ENCODE data around the gene TSPAN18. TPM values are rescaled to one million over a fixed set of nuclear protein-coding genes. Genes with fewer than 3 reads are reported as not detected.
"Not testable (repeated sequence)": the region's sequence is repeated elsewhere in the genome, so short reads cannot be mapped to it uniquely, and the experiment has no call there.

Gene TSPAN18
- total and polyA plus RNA-seq, 2 of the 8 experiments (the other 6 are each of a cell fraction or from before 2014, with no cell fraction given) = 5.2 to 10.2 TPM

- H3K9ac ChIP-seq (replicated peaks in 1 of 4; ENCODE audit: extremely low read depth in 1 of 4, low read depth in 3 of 4, low read length in 3 of 4); H2AFZ ChIP-seq (ENCODE audit: low read length); H2BK15ac ChIP-seq (ENCODE audit: low read length); H3K4me3 ChIP-seq (ENCODE audit: extremely low read depth in 1 of 4, insufficient read depth in 2 of 4, low read depth in 3 of 4, low read length in 4 of 4); H3K56ac ChIP-seq (replicated peaks; ENCODE audit: insufficient read length, low read depth, low read length); H3K23me2 ChIP-seq (ENCODE audit: low read depth, low read length); H3K27me3 ChIP-seq (replicated peaks in 1 of 4; ENCODE audit: control insufficient read depth in 3 of 4, extremely low read depth in 1 of 4, insufficient read depth in 3 of 4, low read length in 3 of 4); H3K79me1 ChIP-seq (ENCODE audit: low read depth, low read length); H3K4me1 ChIP-seq (replicated peaks in 1 of 4; ENCODE audit: control insufficient read depth in 3 of 4, insufficient read depth in 4 of 4, low read length in 3 of 4); H4K5ac ChIP-seq (ENCODE audit: insufficient read length, low read depth, low read length); H3K9me3 ChIP-seq (ENCODE audit: insufficient read depth in 2 of 2, low read depth in 1 of 2, low read length in 1 of 2); H2BK20ac ChIP-seq (ENCODE audit: low read length); DNase-seq (ENCODE audit: low read depth in 1 of 2, low spot score in 2 of 2); H2BK12ac ChIP-seq (ENCODE audit: low read depth, low read length); H3K4ac ChIP-seq (replicated peaks; ENCODE audit: insufficient read length, low read depth, low read length); FAIRE-seq; H2BK120ac ChIP-seq (replicated peaks; ENCODE audit: low read depth, low read length); H2AK5ac ChIP-seq (ENCODE audit: low read depth, low read length); H4K20me1 ChIP-seq (replicated peaks in 1 of 2; ENCODE audit: control insufficient read depth in 1 of 2, insufficient read depth in 2 of 2, low read length in 2 of 2); H3K18ac ChIP-seq (ENCODE audit: extremely low read depth, low read length); H3K79me2 ChIP-seq (ENCODE audit: control insufficient read depth in 1 of 2, insufficient read depth in 2 of 2, low read length in 2 of 2); H3K36me3 ChIP-seq (ENCODE audit: control insufficient read depth in 2 of 4, insufficient read depth in 4 of 4, low read length in 3 of 4); H3K27ac ChIP-seq (ENCODE audit: low read depth, low read length); H3K23ac ChIP-seq (ENCODE audit: insufficient read length); H3K14ac ChIP-seq (ENCODE audit: insufficient read length); H4K8ac ChIP-seq (ENCODE audit: extremely low read depth, insufficient read depth, low read length); H3K4me2 ChIP-seq (ENCODE audit: insufficient read depth in 1 of 2, low read depth in 2 of 2, low read length in 2 of 2); H2BK5ac ChIP-seq (ENCODE audit: low read depth, low read length): not testable (repeated sequence)
- peak overlapping the region; percentile 19 for H4K91ac ChIP-seq (replicated peaks; ENCODE audit: insufficient read length, low read length)
- 87% methylated on average over 3 of the region's 3 CpGs; no CpG with 5 or more reads in 1 of the 2 experiments for WGBS, 2 experiments (ENCODE audit: extremely low coverage in 1 of 2, insufficient coverage in 1 of 2, insufficient read length in 1 of 2, insufficient replicate concordance in 2 of 2, low coverage in 1 of 2, low lambda C conversion rate in 2 of 2, missing lambda C conversion rate in 1 of 2)
- CTCF ChIA-PET (ENCODE audit: partially characterized antibody) = interaction anchor here (0.6 to 5.0 kb wide), 6 partner anchors 14 to 511 kb away, joined by 3 to 26 read pairs (median 4); no protein-coding TSS in a partner anchor
- POLR2A ChIA-PET (ENCODE audit: partially characterized antibody) = interaction anchor here (0.6 to 1.4 kb wide), 2 partner anchors 9 to 36 kb away, joined by 7 read pairs; no protein-coding TSS in a partner anchor
These were observed 144.9 kb downstream of the TSPAN18 start for GRCh38 chr11:44871682-44872081.
